K562 (cell line): ENCODE measurements around the gene CCDC15. TPM values are rescaled to one million over a fixed set of nuclear protein-coding genes. Genes with fewer than 3 reads are reported as not detected.

ENCODE experiments used
- DPF2 ChIP-seq: fragments of 450-650 bp; IDR thresholded peaks from 2 replicates; pipeline ENCODE4 v1.6.1; 2016
- GABPA ChIP-seq: fragments of 200-800 bp; sonication (Bioruptor generic); conservative IDR thresholded peaks from 2 replicates; pipeline ENCODE4 v1.6.1; 2016; ENCODE audit warnings: low read depth, missing genetic modification characterization, missing compliant biosample characterization
- ILK ChIP-seq: fragments of 450-650 bp; IDR thresholded peaks from 2 replicates; pipeline ENCODE4 v1.6.1; 2016; ENCODE audit warnings: missing genetic modification characterization, low read depth, mild to moderate bottlenecking, missing compliant biosample characterization, moderate library complexity, borderline replicate concordance
- MECOM ChIP-seq: fragments of 250-450 bp; sonication (Bioruptor Pico); IDR thresholded peaks from 2 replicates; pipeline ENCODE4 v1.8.0; 2022; ENCODE audit warnings: inconsistent platforms
- SIN3B ChIP-seq: fragments of 450-650 bp; IDR thresholded peaks from 2 replicates; pipeline ENCODE4 v1.6.1; 2017; ENCODE audit warnings: low read depth, mild to moderate bottlenecking, moderate library complexity
- SRF ChIP-seq, 2 experiments: fragments of 250-450, 450-650 bp in 1 of 2; sonication (Bioruptor Pico) in 1 of 2; sonication (generic) in 1 of 2; formaldehyde crosslinking; IDR thresholded peaks; 2 replicates each; pipeline versions ENCODE4 v1.5.0 to v1.5.1; 2020 to 2022; ENCODE audit warnings: mild to moderate bottlenecking in 1 of 2, missing genetic modification reagents in 1 of 2
- STAT5B ChIP-seq: fragments of 250-450 bp; sonication (Bioruptor Pico); IDR thresholded peaks from 2 replicates; pipeline ENCODE4 v1.8.0; 2021; ENCODE audit warnings: mild to moderate bottlenecking, inconsistent platforms
- TAF7 ChIP-seq: fragments of 450-650 bp; IDR thresholded peaks from 2 replicates; pipeline ENCODE4 v1.6.1; 2016; ENCODE audit warnings: missing genetic modification characterization, missing compliant biosample characterization
- TBP ChIP-seq: optimal IDR thresholded peaks from 2 replicates; pipeline ENCODE3; 2011; ENCODE audit warnings: low read depth, low read length, improper control_type of control experiment
- TCF15 ChIP-seq: fragments of 250-450 bp; sonication (Bioruptor Pico); IDR thresholded peaks from 2 replicates; pipeline ENCODE4 v1.8.0; 2022; ENCODE audit warnings: moderate library complexity, mild to moderate bottlenecking, inconsistent platforms
- TFAM ChIP-seq: fragments of 250-450 bp; sonication (Bioruptor Pico); conservative IDR thresholded peaks from 2 replicates; pipeline ENCODE4 v1.5.0; 2021; ENCODE audit warnings: mild to moderate bottlenecking, moderate library complexity
- YY1 ChIP-seq, 3 experiments: IDR thresholded peaks; 2 replicates each; pipeline ENCODE4 v1.6.1; 2011; ENCODE audit warnings: low read length in 2 of 3, mild to moderate bottlenecking in 2 of 3, moderate library complexity in 2 of 3, borderline replicate concordance in 1 of 3, control low read depth in 1 of 3, low read depth in 1 of 3; ENCODE audit not compliant: insufficient read depth in 3 of 3, insufficient replicate concordance in 2 of 3, control insufficient read depth in 1 of 3, insufficient read length in 1 of 3; ENCODE audit errors: extremely low read depth in 1 of 3
- ZNF224 ChIP-seq: sonication (generic); formaldehyde crosslinking; IDR thresholded peaks from 2 replicates; pipeline ENCODE4 v1.8.0; 2022; ENCODE audit warnings: mild to moderate bottlenecking, missing genetic modification reagents
- ZNF398 ChIP-seq: fragments of 250-450 bp; sonication (Bioruptor Pico); IDR thresholded peaks from 2 replicates; pipeline ENCODE4 v1.8.0; 2021; ENCODE audit warnings: moderate library complexity, mild to moderate bottlenecking, inconsistent platforms
- ZNF551 ChIP-seq: fragments of 250-450 bp; sonication (Bioruptor Pico); IDR thresholded peaks from 2 replicates; pipeline ENCODE4 v1.5.0; 2021; ENCODE audit warnings: mild to moderate bottlenecking, moderate library complexity
- ZSCAN32 ChIP-seq: fragments of 450-650 bp; formaldehyde crosslinking; IDR thresholded peaks from 2 replicates; pipeline ENCODE4 v1.4.0; 2020; ENCODE audit warnings: mild to moderate bottlenecking, moderate library complexity
- polyA plus RNA-seq, 8 experiments: library from polyadenylated mRNA; depleted of rRNA in 4 of 8; stranded (reverse) in 5 of 8; unstranded in 3 of 8; fragments of >200 nt; fragmentation: Nextera tagmentation in 2 of 8; fragmentation: Illumina TruSeq in 1 of 8; extraction: Ambion mirVana in 2 of 8; extraction: Trizol in 1 of 8; gene quantifications; 2 replicates each; pipeline versions ENCODE4 v1.2.1 to v1.2.3, GENCODE V29; 2011 to 2014; ENCODE audit warnings: inconsistent platforms in 1 of 8, missing spikeins in 1 of 8
- total RNA-seq, 7 experiments: library from RNA; depleted of rRNA in 6 of 7; stranded (reverse); fragments of >200 nt in 6 of 7; fragmentation: Illumina TruSeq in 2 of 7; extraction: Trizol in 2 of 7; gene quantifications; 2 replicates each; pipeline versions ENCODE4 v1.2.1 to v1.2.3, GENCODE V29; 2011 to 2021; ENCODE audit warnings: low replicate concordance in 1 of 7
- TF ChIP-seq, protein P1 (sequence below): fragments of 450-650 bp; IDR thresholded peaks from one replicate; pipeline ENCODE4 v1.6.1; 2018; ENCODE audit warnings: mild to moderate bottlenecking, moderate library complexity; ENCODE audit not compliant: partially characterized antibody
- TF ChIP-seq, protein P2 (sequence below): fragments of 250-450 bp; sonication (Bioruptor Pico); IDR thresholded peaks from 2 replicates; pipeline ENCODE4 v1.4.0; 2020; ENCODE audit warnings: borderline replicate concordance
- TF ChIP-seq, protein P3 (sequence below): fragments of 250-450 bp; sonication (Bioruptor Pico); IDR thresholded peaks from 2 replicates; pipeline ENCODE4 v1.4.0; 2020; ENCODE audit warnings: mild to moderate bottlenecking

Gene CCDC15
- total and polyA plus RNA-seq, 9 of the 15 experiments (the other 6 are each of a cell fraction or from before 2014, with no cell fraction given) = 1.9 to 9.2 (median 3.9) TPM

DNA sequence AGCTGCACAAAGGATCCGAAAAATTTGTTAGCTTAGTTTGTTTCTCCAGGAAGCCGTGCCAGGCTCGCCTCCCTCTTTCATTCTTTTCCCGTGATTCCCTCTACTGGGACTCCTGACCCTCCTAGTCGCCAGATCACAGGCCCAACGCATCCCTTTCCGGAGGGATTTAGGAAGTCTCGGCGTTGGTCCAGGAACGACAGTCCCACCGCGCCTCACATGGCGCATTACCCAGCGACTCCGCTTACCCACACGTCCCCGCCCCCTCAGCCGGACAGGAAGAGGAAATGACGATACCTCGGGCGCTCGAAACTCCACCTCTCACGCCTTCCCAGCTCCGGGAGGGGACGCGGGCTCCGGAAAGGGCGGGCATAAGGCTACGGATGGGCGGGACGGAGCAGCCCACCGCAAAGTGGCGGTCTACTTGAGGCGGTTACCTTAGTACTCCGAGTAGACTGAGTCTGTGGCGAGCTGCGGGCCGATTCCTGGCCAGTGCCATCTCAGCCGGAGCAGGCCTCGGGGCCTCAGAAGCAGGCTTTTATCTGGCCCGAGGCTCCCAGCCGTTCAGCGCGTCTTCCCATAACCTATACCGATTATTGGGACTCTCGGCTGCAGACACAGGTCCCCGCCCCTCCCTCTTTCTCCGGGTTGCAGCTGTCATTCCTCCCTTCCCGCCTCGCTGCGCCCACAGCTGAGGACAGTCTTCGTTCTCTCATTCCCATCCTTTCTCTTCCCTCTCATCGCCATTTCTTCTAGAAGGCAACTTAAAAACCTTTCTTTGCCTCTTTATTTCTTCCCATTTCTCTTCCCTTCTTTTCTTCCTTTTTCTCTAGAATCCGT, at the start of gene CCDC15 (continued):
- TF ChIP-seq TCF15 (CRISPR knock-in tag) = no peak
- TF ChIP-seq ZNF224 (CRISPR knock-in tag) = no peak
- no peak for TF ChIP-seq ZSCAN32 (CRISPR knock-in tag)
- TF ChIP-seq, protein P1, sequence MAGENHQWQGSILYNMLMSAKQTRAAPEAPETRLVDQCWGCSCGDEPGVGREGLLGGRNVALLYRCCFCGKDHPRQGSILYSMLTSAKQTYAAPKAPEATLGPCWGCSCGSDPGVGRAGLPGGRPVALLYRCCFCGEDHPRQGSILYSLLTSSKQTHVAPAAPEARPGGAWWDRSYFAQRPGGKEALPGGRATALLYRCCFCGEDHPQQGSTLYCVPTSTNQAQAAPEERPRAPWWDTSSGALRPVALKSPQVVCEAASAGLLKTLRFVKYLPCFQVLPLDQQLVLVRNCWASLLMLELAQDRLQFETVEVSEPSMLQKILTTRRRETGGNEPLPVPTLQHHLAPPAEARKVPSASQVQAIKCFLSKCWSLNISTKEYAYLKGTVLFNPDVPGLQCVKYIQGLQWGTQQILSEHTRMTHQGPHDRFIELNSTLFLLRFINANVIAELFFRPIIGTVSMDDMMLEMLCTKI = no peak
- TF ChIP-seq TFAM (CRISPR knock-in tag) = no peak
- TF ChIP-seq TAF7 (tag) = peak; percentile 65; the same call in 1 of the 2 replicates
- TF ChIP-seq SIN3B = 0 out of 2 replicates have a peak, but pooled peaks have one; percentile 33
- TF ChIP-seq SRF (CRISPR knock-in tag; IDR thresholded peaks at IDR 0.05) = peak in 1 of 2 experiments; percentile 36; a peak in 1 of 4 replicates
- TF ChIP-seq, protein P2, sequence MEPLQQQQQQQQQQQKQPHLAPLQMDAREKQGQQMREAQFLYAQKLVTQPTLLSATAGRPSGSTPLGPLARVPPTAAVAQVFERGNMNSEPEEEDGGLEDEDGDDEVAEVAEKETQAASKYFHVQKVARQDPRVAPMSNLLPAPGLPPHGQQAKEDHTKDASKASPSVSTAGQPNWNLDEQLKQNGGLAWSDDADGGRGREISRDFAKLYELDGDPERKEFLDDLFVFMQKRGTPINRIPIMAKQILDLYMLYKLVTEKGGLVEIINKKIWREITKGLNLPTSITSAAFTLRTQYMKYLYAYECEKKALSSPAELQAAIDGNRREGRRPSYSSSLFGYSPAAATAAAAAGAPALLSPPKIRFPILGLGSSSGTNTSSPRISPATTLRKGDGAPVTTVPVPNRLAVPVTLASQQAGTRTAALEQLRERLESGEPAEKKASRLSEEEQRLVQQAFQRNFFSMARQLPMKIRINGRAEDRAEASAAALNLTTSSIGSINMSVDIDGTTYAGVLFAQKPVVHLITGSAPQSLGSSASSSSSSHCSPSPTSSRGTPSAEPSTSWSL (CRISPR knock-in tag) = no peak
- TF ChIP-seq, protein P3, sequence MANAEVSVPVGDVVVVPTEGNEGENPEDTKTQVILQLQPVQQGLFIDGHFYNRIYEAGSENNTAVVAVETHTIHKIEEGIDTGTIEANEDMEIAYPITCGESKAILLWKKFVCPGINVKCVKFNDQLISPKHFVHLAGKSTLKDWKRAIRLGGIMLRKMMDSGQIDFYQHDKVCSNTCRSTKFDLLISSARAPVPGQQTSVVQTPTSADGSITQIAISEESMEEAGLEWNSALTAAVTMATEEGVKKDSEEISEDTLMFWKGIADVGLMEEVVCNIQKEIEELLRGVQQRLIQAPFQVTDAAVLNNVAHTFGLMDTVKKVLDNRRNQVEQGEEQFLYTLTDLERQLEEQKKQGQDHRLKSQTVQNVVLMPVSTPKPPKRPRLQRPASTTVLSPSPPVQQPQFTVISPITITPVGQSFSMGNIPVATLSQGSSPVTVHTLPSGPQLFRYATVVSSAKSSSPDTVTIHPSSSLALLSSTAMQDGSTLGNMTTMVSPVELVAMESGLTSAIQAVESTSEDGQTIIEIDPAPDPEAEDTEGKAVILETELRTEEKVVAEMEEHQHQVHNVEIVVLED (CRISPR knock-in tag) = 0 out of 2 replicates have a peak, but pooled peaks have one; percentile 19
- no peak for TF ChIP-seq DPF2
- TF ChIP-seq STAT5B (CRISPR knock-in tag) = no peak
- TF ChIP-seq MECOM = no peak
- TF ChIP-seq ZNF398 (CRISPR knock-in tag) = no peak
- peak in 2 of 3 experiments; percentile 43 to 80 for TF ChIP-seq YY1 (IDR thresholded peaks at IDR 0.05; ENCODE audit: borderline replicate concordance in 1 of 3, control insufficient read depth in 1 of 3, extremely low read depth in 1 of 3, insufficient read depth in 3 of 3, insufficient read length in 1 of 3, insufficient replicate concordance in 2 of 3, low read depth in 1 of 3, low read length in 2 of 3)
- TF ChIP-seq TBP = peak; percentile 76
- no peak for TF ChIP-seq ILK (tag)
- no peak for TF ChIP-seq ZNF551 (CRISPR knock-in tag)
- peak; percentile 96 for TF ChIP-seq GABPA (tag)
